OCI-LY1 (cell line): ENCODE measurements around the gene HDAC9.

Experiments
- H2AFZ ChIP-seq: fragments of 200-600 bp; sonication (generic), shearing (Covaris generic); 2 replicates; pipeline ENCODE4 v1.6.0; 2014; ENCODE audit warnings: antibody characterized with exemption, mild to moderate bottlenecking, low read length
- H3F3A ChIP-seq: fragments of 200-600 bp; sonication (generic), shearing (Covaris generic); 2 replicates; pipeline ENCODE4 v1.6.0; 2014; ENCODE audit warnings: mild to moderate bottlenecking, antibody characterized with exemption, low read length, moderate library complexity; ENCODE audit not compliant: insufficient read depth
- H3K27ac ChIP-seq: fragments of 200-600 bp; sonication (generic); 2 replicates; pipeline ENCODE4 v1.5.1; 2014; ENCODE audit warnings: low read length, mixed run types, mild to moderate bottlenecking, low read depth; ENCODE audit not compliant: poor library complexity, severe bottlenecking
- H3K27me3 ChIP-seq: fragments of 200-600 bp; sonication (generic); 2 replicates; pipeline ENCODE4 v1.6.0; 2014; ENCODE audit warnings: antibody characterized with exemption, mild to moderate bottlenecking, low read length, moderate library complexity; ENCODE audit not compliant: insufficient read depth
- H3K36me3 ChIP-seq: fragments of 200-600 bp; sonication (generic); 2 replicates; pipeline ENCODE4 v1.6.1; 2014; ENCODE audit warnings: mild to moderate bottlenecking, antibody characterized with exemption, low read length, moderate library complexity, mixed read lengths; ENCODE audit not compliant: insufficient read depth
- H3K4me1 ChIP-seq: fragments of 200-600 bp; sonication (generic); 2 replicates; pipeline ENCODE4 v1.5.1; 2014; ENCODE audit warnings: mild to moderate bottlenecking, low read length, moderate library complexity; ENCODE audit not compliant: insufficient read depth, severe bottlenecking
- H3K4me2 ChIP-seq: fragments of 200-600 bp; sonication (generic), shearing (Covaris generic); 2 replicates; pipeline ENCODE4 v1.6.1; 2014; ENCODE audit warnings: low read length
- H3K4me3 ChIP-seq: fragments of 200-600 bp; sonication (generic); 2 replicates; pipeline ENCODE4 v1.5.1; 2014; ENCODE audit warnings: low read length, low read depth, mild to moderate bottlenecking, mixed read lengths; ENCODE audit not compliant: poor library complexity, severe bottlenecking
- H3K79me2 ChIP-seq: fragments of 200-600 bp; shearing (Covaris generic); 2 replicates; pipeline ENCODE4 v1.6.1; 2016; ENCODE audit warnings: mixed run types, low read length, mixed read lengths; ENCODE audit not compliant: insufficient read depth
- H3K9ac ChIP-seq: fragments of 200-600 bp; sonication (generic), shearing (Covaris generic); 2 replicates; pipeline ENCODE4 v1.6.1; 2014; ENCODE audit warnings: mild to moderate bottlenecking, low read length, mixed read lengths
- H3K9me2 ChIP-seq: fragments of 200-600 bp; sonication (generic), shearing (Covaris generic); 2 replicates; pipeline ENCODE4 v1.6.1; 2014; ENCODE audit warnings: low read depth, mild to moderate bottlenecking, low read length, mixed read lengths
- H3K9me3 ChIP-seq: fragments of 200-600 bp; shearing (Covaris generic); 2 replicates; pipeline ENCODE4 v1.6.1; 2014; ENCODE audit warnings: low read length, mixed read lengths
- H4K20me1 ChIP-seq: fragments of 200-600 bp; sonication (generic), shearing (Covaris generic); 2 replicates; pipeline ENCODE4 v1.6.0; 2016; ENCODE audit warnings: mild to moderate bottlenecking, low read length; ENCODE audit not compliant: insufficient read depth
- EZH2 ChIP-seq: fragments of 200-600 bp; sonication (generic), shearing (Covaris generic); IDR thresholded peaks from 2 replicates; pipeline ENCODE4 v1.8.0; 2017; ENCODE audit warnings: borderline replicate concordance, mixed run types, mild to moderate bottlenecking, antibody characterized with exemption, low read length, moderate library complexity, mixed read lengths
- TF ChIP-seq, protein P1 (sequence below): fragments of 200-600 bp; sonication (generic), shearing (Covaris generic); IDR thresholded peaks from 2 replicates; pipeline ENCODE4 v1.5.1; 2017; ENCODE audit warnings: mild to moderate bottlenecking, antibody characterized with exemption, low read length, moderate library complexity, mixed read lengths

The HDAC9 gene

DNA sequence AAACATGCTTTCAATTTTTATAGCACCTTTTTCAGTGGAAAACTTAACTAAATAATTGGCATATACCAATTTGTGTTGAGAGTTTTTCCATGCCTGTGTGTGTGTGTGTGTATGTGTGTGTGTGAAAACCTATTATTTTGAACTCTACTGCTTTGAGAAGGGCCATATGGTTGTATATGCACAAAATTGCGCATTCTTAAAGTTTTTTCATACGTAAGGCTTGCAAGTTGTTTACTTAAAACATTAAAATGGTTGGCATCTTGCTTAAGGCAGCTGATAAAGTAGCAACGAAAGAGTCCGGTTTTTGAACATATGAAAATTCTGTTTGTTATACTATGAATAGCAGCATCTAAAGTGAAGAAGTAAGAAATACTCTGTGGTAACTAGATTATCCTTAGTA is 84.1 kb downstream of the HDAC9 start:
- H3K9me2 ChIP-seq = no peaks in the 10 kb centered on the region
- H3K4me1 ChIP-seq = peaks cover 29% of the 10 kb centered on the region
- H3K27me3 ChIP-seq = no peaks in the 10 kb centered on the region
- no peak overlapping the region for H3K4me2 ChIP-seq
- no peak overlapping the region for H3K4me3 ChIP-seq
- no peaks in the 10 kb centered on the region for H3K9me3 ChIP-seq
- H3F3A ChIP-seq = no peaks in the 10 kb centered on the region
- H3K27ac ChIP-seq = no peak overlapping the region
- no peaks in the 10 kb centered on the region for H4K20me1 ChIP-seq
- no peak overlapping the region for H3K9ac ChIP-seq
- H2AFZ ChIP-seq = no peak overlapping the region
- H3K36me3 ChIP-seq = no peaks in the 10 kb centered on the region
- no peaks in the 10 kb centered on the region for H3K79me2 ChIP-seq
- TF ChIP-seq, protein P1, sequence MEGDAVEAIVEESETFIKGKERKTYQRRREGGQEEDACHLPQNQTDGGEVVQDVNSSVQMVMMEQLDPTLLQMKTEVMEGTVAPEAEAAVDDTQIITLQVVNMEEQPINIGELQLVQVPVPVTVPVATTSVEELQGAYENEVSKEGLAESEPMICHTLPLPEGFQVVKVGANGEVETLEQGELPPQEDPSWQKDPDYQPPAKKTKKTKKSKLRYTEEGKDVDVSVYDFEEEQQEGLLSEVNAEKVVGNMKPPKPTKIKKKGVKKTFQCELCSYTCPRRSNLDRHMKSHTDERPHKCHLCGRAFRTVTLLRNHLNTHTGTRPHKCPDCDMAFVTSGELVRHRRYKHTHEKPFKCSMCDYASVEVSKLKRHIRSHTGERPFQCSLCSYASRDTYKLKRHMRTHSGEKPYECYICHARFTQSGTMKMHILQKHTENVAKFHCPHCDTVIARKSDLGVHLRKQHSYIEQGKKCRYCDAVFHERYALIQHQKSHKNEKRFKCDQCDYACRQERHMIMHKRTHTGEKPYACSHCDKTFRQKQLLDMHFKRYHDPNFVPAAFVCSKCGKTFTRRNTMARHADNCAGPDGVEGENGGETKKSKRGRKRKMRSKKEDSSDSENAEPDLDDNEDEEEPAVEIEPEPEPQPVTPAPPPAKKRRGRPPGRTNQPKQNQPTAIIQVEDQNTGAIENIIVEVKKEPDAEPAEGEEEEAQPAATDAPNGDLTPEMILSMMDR = no peak
- no peak for TF ChIP-seq EZH2

DNA sequence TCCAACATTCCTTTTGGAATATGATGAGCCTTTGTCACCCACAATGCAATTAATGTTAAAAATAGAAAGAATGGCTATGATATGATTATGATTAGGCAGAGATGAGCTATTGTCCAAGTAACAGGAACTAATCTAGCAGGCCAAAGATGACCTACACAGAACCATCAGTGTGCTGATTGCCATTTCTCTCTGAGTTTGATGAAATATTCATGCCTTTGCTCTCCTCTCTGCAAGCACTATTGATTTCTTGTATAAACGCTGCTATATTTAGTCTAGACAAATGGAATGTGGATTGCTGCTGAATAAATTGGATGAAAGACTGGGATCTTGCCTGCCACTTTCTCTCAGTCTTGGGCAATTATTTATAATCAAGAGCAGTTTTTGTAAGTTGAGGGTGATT is 85.4 kb downstream of the HDAC9 start:
- Histone ChIP-seq H3K9me2 (no peaks in the 10 kb centered on the region), H3F3A (no peaks in the 10 kb centered on the region), H3K27ac (no peak overlapping the region), H3K9me3 (no peaks in the 10 kb centered on the region), H3K27me3 (no peaks in the 10 kb centered on the region), H3K79me2 (no peaks in the 10 kb centered on the region), H3K4me3 (no peak overlapping the region), H3K4me2 (no peak overlapping the region), H4K20me1 (no peaks in the 10 kb centered on the region), H2AFZ (no peak overlapping the region), H3K4me1 (peaks cover 17% of the 10 kb centered on the region), H3K9ac (no peak overlapping the region), H3K36me3 (peaks cover 7% of the 10 kb centered on the region; the same call in 1 of the 2 replicates)
- TF ChIP-seq, protein P1 = no peak
- no peak for TF ChIP-seq EZH2

DNA sequence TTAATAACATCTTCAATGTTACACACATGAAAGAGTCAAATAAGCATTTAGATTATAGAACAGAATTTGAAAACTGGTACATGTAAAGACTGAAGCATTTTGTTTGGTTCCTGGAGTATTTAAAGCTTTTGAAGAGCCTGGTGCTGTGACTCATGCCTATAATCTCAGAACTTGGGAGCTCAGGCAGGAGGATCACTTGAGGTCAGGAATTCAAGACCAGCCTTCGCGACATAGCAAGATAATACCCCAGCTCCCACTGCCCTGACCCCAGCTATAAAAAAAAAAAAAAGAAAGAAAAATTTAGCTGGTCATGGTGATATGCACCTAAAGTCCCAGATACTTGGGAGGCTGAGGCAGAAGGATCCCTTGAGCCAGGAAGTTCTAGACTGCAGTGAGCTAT is 87.8 kb downstream of the HDAC9 start:
- no peak overlapping the region for H3K4me3 ChIP-seq
- no peak overlapping the region for H3K9ac ChIP-seq
- H3K27ac ChIP-seq = no peak overlapping the region
- H3K36me3 ChIP-seq = peaks cover 7% of the 10 kb centered on the region
- H3K9me3 ChIP-seq = no peaks in the 10 kb centered on the region
- H3F3A ChIP-seq = no peaks in the 10 kb centered on the region
- H2AFZ ChIP-seq = no peak overlapping the region
- H3K4me1 ChIP-seq = no peaks in the 10 kb centered on the region
- TF ChIP-seq, protein P1 = no peak
- no peak for TF ChIP-seq EZH2
- H4K20me1 ChIP-seq = no peaks in the 10 kb centered on the region
- no peaks in the 10 kb centered on the region for H3K27me3 ChIP-seq
- no peak overlapping the region for H3K4me2 ChIP-seq
- H3K79me2 ChIP-seq = no peaks in the 10 kb centered on the region
- no peaks in the 10 kb centered on the region for H3K9me2 ChIP-seq
